H9 (cell line): ENCODE data around the gene HRH1. TPM values are rescaled to one million over a fixed set of nuclear protein-coding genes. Genes with fewer than 3 reads are reported as not detected.

Source experiments
- DNase-seq: peaks from one replicate; pipeline ENCODE4 v3.0.0-alpha.2; 2017
- H2AFZ ChIP-seq: one replicate; pipeline ENCODE4 v1.6.1; 2013; ENCODE audit warnings: mild to moderate bottlenecking, low read length, control low read depth, moderate library complexity
- H2AK5ac ChIP-seq: 2 replicates; pipeline ENCODE4 v1.6.1; 2013; ENCODE audit warnings: low read length, control low read depth, mixed read lengths; ENCODE audit not compliant: insufficient read length
- H2BK120ac ChIP-seq: one replicate; pipeline ENCODE4 v1.6.1; 2013; ENCODE audit warnings: low read depth, mild to moderate bottlenecking, low read length, control low read depth, inconsistent platforms; ENCODE audit not compliant: poor library complexity, severe bottlenecking
- H2BK12ac ChIP-seq: 2 replicates; pipeline ENCODE4 v1.6.1; 2013; ENCODE audit warnings: low read length, control low read depth, mixed read lengths, low read depth; ENCODE audit not compliant: insufficient read length
- H2BK15ac ChIP-seq: 2 replicates; pipeline ENCODE4 v1.6.1; 2013; ENCODE audit warnings: low read depth, low read length, control low read depth
- H2BK20ac ChIP-seq: one replicate; pipeline ENCODE4 v1.6.1; 2013; ENCODE audit warnings: low read depth, mild to moderate bottlenecking, low read length, control low read depth, inconsistent platforms; ENCODE audit not compliant: poor library complexity, severe bottlenecking
- H2BK5ac ChIP-seq: 2 replicates; pipeline ENCODE4 v1.6.1; 2013; ENCODE audit warnings: low read length, control low read depth, mixed read lengths; ENCODE audit not compliant: insufficient read length
- H3K14ac ChIP-seq: 2 replicates; pipeline ENCODE4 v1.6.1; 2013; ENCODE audit warnings: low read length, control low read depth; ENCODE audit not compliant: insufficient read depth
- H3K18ac ChIP-seq: 2 replicates; pipeline ENCODE4 v1.6.1; 2013; ENCODE audit warnings: low read depth, mild to moderate bottlenecking, mixed read lengths, low read length, control low read depth; ENCODE audit not compliant: insufficient read length
- H3K23ac ChIP-seq: 2 replicates; pipeline ENCODE4 v1.6.1; 2013; ENCODE audit warnings: low read length, control low read depth, mixed read lengths, low read depth; ENCODE audit not compliant: insufficient read length
- H3K23me2 ChIP-seq: 2 replicates; pipeline ENCODE4 v1.6.1; 2013; ENCODE audit warnings: low read depth, mild to moderate bottlenecking, mixed read lengths, low read length, control low read depth; ENCODE audit not compliant: insufficient read length, poor library complexity, severe bottlenecking
- H3K27ac ChIP-seq: 2 replicates; pipeline ENCODE4 v1.5.1; 2013; ENCODE audit warnings: low read length, control low read depth, mixed read lengths, low read depth; ENCODE audit not compliant: insufficient read length
- H3K27me3 ChIP-seq: 2 replicates; pipeline ENCODE4 v1.6.1; 2013; ENCODE audit warnings: low read length, control low read depth, inconsistent platforms; ENCODE audit not compliant: insufficient read depth
- H3K4ac ChIP-seq: 2 replicates; pipeline ENCODE4 v1.6.1; 2013; ENCODE audit warnings: low read depth, mild to moderate bottlenecking, control low read depth, inconsistent platforms, low read length, moderate library complexity
- H3K4me1 ChIP-seq: 2 replicates; pipeline ENCODE4 v1.6.1; 2013; ENCODE audit warnings: low read length, control low read depth, inconsistent platforms; ENCODE audit not compliant: insufficient read depth
- H3K4me2 ChIP-seq: 2 replicates; pipeline ENCODE4 v1.6.1; 2013; ENCODE audit warnings: low read length, control low read depth, mixed read lengths; ENCODE audit not compliant: insufficient read length, insufficient read depth
- H3K56ac ChIP-seq: 2 replicates; pipeline ENCODE4 v1.6.1; 2013; ENCODE audit warnings: low read depth, mild to moderate bottlenecking, mixed read lengths, low read length, control low read depth; ENCODE audit not compliant: insufficient read length
- H3K79me1 ChIP-seq: 2 replicates; pipeline ENCODE4 v1.6.1; 2013; ENCODE audit warnings: low read depth, mild to moderate bottlenecking, moderate library complexity, low read length, control low read depth, inconsistent platforms; ENCODE audit not compliant: insufficient read depth, poor library complexity, severe bottlenecking
- H3K79me2 ChIP-seq: 2 replicates; pipeline ENCODE4 v1.6.1; 2013; ENCODE audit warnings: low read length, control low read depth, inconsistent platforms; ENCODE audit not compliant: insufficient read depth
- H3K9ac ChIP-seq: 2 replicates; pipeline ENCODE4 v1.6.1; 2013; ENCODE audit warnings: low read length, control low read depth, mixed read lengths; ENCODE audit not compliant: insufficient read length; ENCODE audit errors: extremely low read depth
- H3K9me3 ChIP-seq: one replicate; pipeline ENCODE4 v1.6.1; 2013; ENCODE audit warnings: low read depth, low read length, inconsistent platforms; ENCODE audit not compliant: control insufficient read depth
- H3T11ph ChIP-seq: one replicate; pipeline ENCODE4 v1.6.1; 2013; ENCODE audit warnings: mild to moderate bottlenecking, low read length, control low read depth, inconsistent platforms
- H4K20me1 ChIP-seq: one replicate; pipeline ENCODE4 v1.6.1; 2013; ENCODE audit not compliant: control insufficient read depth, insufficient read length, insufficient read depth
- H4K5ac ChIP-seq: 2 replicates; pipeline ENCODE4 v1.6.1; 2013; ENCODE audit warnings: low read depth, mild to moderate bottlenecking, mixed read lengths, low read length, control low read depth; ENCODE audit not compliant: insufficient read length
- H4K8ac ChIP-seq: replicated peaks from 2 replicates; pipeline ENCODE4 v1.6.1; 2013; ENCODE audit warnings: low read length, control low read depth, mixed read lengths, low read depth; ENCODE audit not compliant: insufficient read length
- H4K91ac ChIP-seq: 2 replicates; pipeline ENCODE4 v1.6.1; 2013; ENCODE audit warnings: low read depth, mild to moderate bottlenecking, moderate library complexity, mixed read lengths, low read length, control low read depth; ENCODE audit not compliant: insufficient read length
- H3K27ac Mint-ChIP-seq, 3 experiments: 2 replicates in 2 of 3; 3 replicates in 1 of 3; pipeline ENCODE4 v1.8.0; 2020 to 2021; ENCODE audit warnings: mixed read lengths in 3 of 3, mild to moderate bottlenecking in 1 of 3, moderate library complexity in 1 of 3
- H3K27me3 Mint-ChIP-seq: 2 replicates; pipeline ENCODE4 v1.8.0; 2021; ENCODE audit warnings: low read depth, mild to moderate bottlenecking, moderate library complexity, mixed read lengths
- H3K36me3 Mint-ChIP-seq, 3 experiments: 2 replicates in 2 of 3; 3 replicates in 1 of 3; pipeline ENCODE4 v1.8.0; 2020 to 2021; ENCODE audit warnings: low read depth in 3 of 3, mixed read lengths in 3 of 3; ENCODE audit not compliant: insufficient read depth in 1 of 3
- H3K4me1 Mint-ChIP-seq, 2 experiments: 2 replicates each; pipeline ENCODE4 v1.8.0; 2020; ENCODE audit warnings: mixed read lengths in 2 of 2
- H3K4me3 Mint-ChIP-seq, 2 experiments: 2 replicates in 1 of 2; 3 replicates in 1 of 2; pipeline ENCODE4 v1.8.0; 2020 to 2021; ENCODE audit warnings: mild to moderate bottlenecking in 2 of 2, mixed read lengths in 2 of 2, moderate library complexity in 1 of 2
- H3K9me3 Mint-ChIP-seq, 2 experiments: 2 replicates in 1 of 2; 3 replicates in 1 of 2; pipeline ENCODE4 v1.8.0; 2020; ENCODE audit warnings: mild to moderate bottlenecking in 2 of 2, mixed read lengths in 2 of 2, moderate library complexity in 1 of 2
- WGBS: extraction: QIAGEN DNeasy Blood & Tissue Kit; methylation state at CpG from one replicate; pipeline ENCODE4 v1.1.7; 2013; ENCODE audit warnings: missing lambda C conversion rate, low lambda C conversion rate, mixed read lengths; ENCODE audit not compliant: insufficient read length; ENCODE audit errors: extremely low coverage; 5-methylcytosine and 5-hydroxymethylcytosine counted together
- total RNA-seq: library from RNA; stranded (reverse); gene quantifications from 2 replicates; pipeline ENCODE4 v1.2.1, GENCODE V29; 2021
- TF ChIP-seq, protein P1 (sequence below): fragments of 200-600 bp; sonication (generic); conservative IDR thresholded peaks from 3 replicates; pipeline ENCODE4 v1.8.0; 2021; ENCODE audit warnings: antibody characterized with exemption, mild to moderate bottlenecking

HRH1 gene
- total RNA-seq, 1 experiment from 2014 or later = 0.74 TPM

GRCh38 chr3:11244121-11244677 lies 89.9 kb downstream of the HRH1 start:
- Histone ChIP-seq H3K27me3 (no peaks in the 10 kb centered on the region), H3K23ac (no peak overlapping the region), H2BK5ac (no peak overlapping the region), H3K79me2 (no peaks in the 10 kb centered on the region), H3K4ac (no peak overlapping the region), H3K4me2 (no peak overlapping the region), H3K9me3 (no peaks in the 10 kb centered on the region), H3K79me1 (no peaks in the 10 kb centered on the region), H3K9ac (no peak overlapping the region), H2BK20ac (no peak overlapping the region), H3K56ac (no peak overlapping the region), H2AK5ac (no peak overlapping the region), H4K5ac (no peak overlapping the region), H4K20me1 (no peaks in the 10 kb centered on the region), H3K4me1 (no peaks in the 10 kb centered on the region), H3K23me2 (no peaks in the 10 kb centered on the region), H2AFZ (peak overlapping the region; percentile 54), H4K91ac (no peak overlapping the region), H2BK120ac (no peak overlapping the region), H2BK15ac (no peak overlapping the region), H3K27ac (no peak overlapping the region), H3K14ac (no peak overlapping the region), H3K18ac (no peak overlapping the region), H2BK12ac (no peak overlapping the region), H3T11ph (no peak overlapping the region), H4K8ac (no peak overlapping the region)
- Mint-ChIP-seq H3K9me3 (no peaks in the 10 kb centered on the region; a peak in 1 of 5 replicates), H3K27me3 (peaks cover 2% of the 10 kb centered on the region; the same call in 1 of the 2 replicates), H3K27ac (no peak overlapping the region), H3K4me3 (no peak overlapping the region), H3K4me1 (no peaks in the 10 kb centered on the region), H3K36me3 (no peaks in the 10 kb centered on the region; a peak in 1 of 7 replicates)
- TF ChIP-seq, protein P1, sequence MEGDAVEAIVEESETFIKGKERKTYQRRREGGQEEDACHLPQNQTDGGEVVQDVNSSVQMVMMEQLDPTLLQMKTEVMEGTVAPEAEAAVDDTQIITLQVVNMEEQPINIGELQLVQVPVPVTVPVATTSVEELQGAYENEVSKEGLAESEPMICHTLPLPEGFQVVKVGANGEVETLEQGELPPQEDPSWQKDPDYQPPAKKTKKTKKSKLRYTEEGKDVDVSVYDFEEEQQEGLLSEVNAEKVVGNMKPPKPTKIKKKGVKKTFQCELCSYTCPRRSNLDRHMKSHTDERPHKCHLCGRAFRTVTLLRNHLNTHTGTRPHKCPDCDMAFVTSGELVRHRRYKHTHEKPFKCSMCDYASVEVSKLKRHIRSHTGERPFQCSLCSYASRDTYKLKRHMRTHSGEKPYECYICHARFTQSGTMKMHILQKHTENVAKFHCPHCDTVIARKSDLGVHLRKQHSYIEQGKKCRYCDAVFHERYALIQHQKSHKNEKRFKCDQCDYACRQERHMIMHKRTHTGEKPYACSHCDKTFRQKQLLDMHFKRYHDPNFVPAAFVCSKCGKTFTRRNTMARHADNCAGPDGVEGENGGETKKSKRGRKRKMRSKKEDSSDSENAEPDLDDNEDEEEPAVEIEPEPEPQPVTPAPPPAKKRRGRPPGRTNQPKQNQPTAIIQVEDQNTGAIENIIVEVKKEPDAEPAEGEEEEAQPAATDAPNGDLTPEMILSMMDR = no peak
- DNase-seq = no peak
- WGBS = no CpG with 5 or more reads among the region's 1 CpG
